Prostate gland (tissue), 2 donors: ENCODE results near the gene ADAP2. TPM values are rescaled to one million over a fixed set of nuclear protein-coding genes. Genes with fewer than 3 reads are reported as not detected.
A peak's percentile ranks its signal among the peaks of the same experiment; 100 is the strongest.
"Not testable (repeated sequence)": the region's sequence is repeated elsewhere in the genome, so short reads cannot be mapped to it uniquely, and the experiment has no call there.

Experiments
- DNase-seq: peaks from one replicate; pipeline ENCODE4 v3.0.0-alpha.2; 2019; ENCODE audit warnings: low spot score
- H3K27ac ChIP-seq, 2 donors: fragments of 200-600 bp; sonication (generic); 2 replicates each; pipeline ENCODE4 v1.5.1; 2017 to 2019
- H3K27me3 ChIP-seq: fragments of 200-600 bp; sonication (generic); replicated peaks from 2 replicates; pipeline ENCODE4 v1.5.1; 2019; ENCODE audit not compliant: insufficient read depth
- H3K36me3 ChIP-seq, 2 donors: fragments of 200-600 bp; sonication (generic); 1 replicate in 1 of 2; 2 replicates in 1 of 2; pipeline versions ENCODE4 v1.5.1 to v1.8.1; 2017 to 2019
- H3K4me1 ChIP-seq: fragments of 200-600 bp; sonication (generic); replicated peaks from 2 replicates; pipeline ENCODE4 v1.5.1; 2019
- H3K4me3 ChIP-seq, 2 donors: fragments of 200-600 bp; sonication (generic); 2 replicates each; pipeline ENCODE4 v1.5.1; 2017 to 2019
- H3K9me3 ChIP-seq: fragments of 200-600 bp; sonication (generic); 2 replicates; pipeline ENCODE4 v1.5.1; 2017
- POLR2A ChIP-seq: fragments of 450-650 bp; IDR thresholded peaks from one replicate; pipeline ENCODE4 v1.6.1; 2016; ENCODE audit warnings: antibody characterized with exemption, mild to moderate bottlenecking
- POLR2AphosphoS5 ChIP-seq: sonication (generic); formaldehyde crosslinking; IDR thresholded peaks from one replicate; pipeline ENCODE4 v1.6.1; 2017; ENCODE audit warnings: antibody characterized with exemption
- WGBS: methylation state at CpG from one replicate; pipeline ENCODE4 v1.1.5; 2018; 5-methylcytosine and 5-hydroxymethylcytosine counted together
- intact Hi-C: fragments of 100-400 bp; cut with DNase I; formaldehyde crosslinking; loops from one replicate; pipeline ENCODE4 v1.14.2; 2022
- total RNA-seq, 2 donors: library from RNA; depleted of rRNA; stranded (reverse); fragments of >200 nt; gene quantifications; one replicate each; pipeline ENCODE4 v1.1.0, GENCODE V29; 2016
- TF ChIP-seq, protein P1 (sequence below), 4 experiments: fragments of 200-600 bp in 2 of 4; fragments of 450-650 bp in 2 of 4; sonication (generic) in 2 of 4; IDR thresholded peaks; 1 replicate in 3 of 4; 2 replicates in 1 of 4; pipeline ENCODE4 v1.5.1; 2016 to 2019; ENCODE audit warnings: antibody characterized with exemption in 4 of 4, mild to moderate bottlenecking in 2 of 4, moderate library complexity in 2 of 4

ADAP2 gene
- total RNA-seq, 2 donors from 2014 or later, result 5.8 to 12.3 TPM

DNA sequence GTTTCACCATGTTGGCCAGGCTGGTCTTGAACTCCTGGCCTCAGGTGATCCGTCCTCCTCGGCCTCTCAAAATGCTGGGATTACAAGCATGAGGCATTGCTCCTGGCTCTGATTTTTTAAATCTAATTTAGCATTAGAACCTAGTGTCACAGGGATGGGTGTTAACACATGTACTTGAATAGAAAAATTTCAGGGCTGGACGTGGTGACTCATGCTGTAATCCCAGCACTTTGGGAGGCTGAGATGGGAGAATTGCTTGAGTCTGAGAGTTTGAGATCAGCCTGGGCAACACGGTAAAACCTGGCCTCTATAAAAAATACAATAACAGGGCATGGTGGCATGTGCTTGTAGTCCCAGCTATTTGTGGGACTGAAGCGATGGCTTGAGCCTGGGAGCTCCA lies 43.1 kb downstream of the ADAP2 start:
- DNase-seq, result no peak
- 83% methylated on average over 5 of the region's 5 CpGs for WGBS
- intact Hi-C loops, result no loop called here

DNA sequence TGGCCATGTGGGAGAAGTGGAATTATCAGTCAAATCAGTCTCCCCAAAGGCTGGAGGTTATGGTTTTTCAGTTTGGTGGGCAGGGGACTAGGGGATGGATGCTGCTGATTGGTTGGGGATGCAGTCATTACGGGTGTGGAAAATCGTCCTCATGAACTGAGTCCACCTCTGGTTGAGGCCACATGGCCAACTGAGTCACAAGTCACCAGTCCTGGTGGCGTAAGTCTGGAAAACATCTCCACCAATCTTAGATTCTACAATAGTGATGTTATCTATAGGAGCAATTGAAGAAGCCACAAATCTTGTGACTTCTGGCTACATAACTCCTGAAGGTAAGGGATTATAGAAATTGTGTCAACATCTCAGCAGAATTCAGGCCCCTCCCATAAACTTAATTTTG lies 43.9 kb downstream of the ADAP2 start:
- intact Hi-C loops, result no loop called here
- DNase-seq, result no peak

More for the DNA sequence above, 43.1 kb downstream of the ADAP2 start:
- Histone ChIP-seq H3K27me3 (no peaks in the 10 kb centered on the region), H3K27ac (no peak overlapping the region), H3K4me1 (no peaks in the 10 kb centered on the region), H3K36me3 (no peaks in the 10 kb centered on the region), H3K9me3 (no peaks in the 10 kb centered on the region), H3K4me3 (no peak overlapping the region)
- TF ChIP-seq POLR2A (no peak), POLR2AphosphoS5 (no peak)
- TF ChIP-seq, protein P1, sequence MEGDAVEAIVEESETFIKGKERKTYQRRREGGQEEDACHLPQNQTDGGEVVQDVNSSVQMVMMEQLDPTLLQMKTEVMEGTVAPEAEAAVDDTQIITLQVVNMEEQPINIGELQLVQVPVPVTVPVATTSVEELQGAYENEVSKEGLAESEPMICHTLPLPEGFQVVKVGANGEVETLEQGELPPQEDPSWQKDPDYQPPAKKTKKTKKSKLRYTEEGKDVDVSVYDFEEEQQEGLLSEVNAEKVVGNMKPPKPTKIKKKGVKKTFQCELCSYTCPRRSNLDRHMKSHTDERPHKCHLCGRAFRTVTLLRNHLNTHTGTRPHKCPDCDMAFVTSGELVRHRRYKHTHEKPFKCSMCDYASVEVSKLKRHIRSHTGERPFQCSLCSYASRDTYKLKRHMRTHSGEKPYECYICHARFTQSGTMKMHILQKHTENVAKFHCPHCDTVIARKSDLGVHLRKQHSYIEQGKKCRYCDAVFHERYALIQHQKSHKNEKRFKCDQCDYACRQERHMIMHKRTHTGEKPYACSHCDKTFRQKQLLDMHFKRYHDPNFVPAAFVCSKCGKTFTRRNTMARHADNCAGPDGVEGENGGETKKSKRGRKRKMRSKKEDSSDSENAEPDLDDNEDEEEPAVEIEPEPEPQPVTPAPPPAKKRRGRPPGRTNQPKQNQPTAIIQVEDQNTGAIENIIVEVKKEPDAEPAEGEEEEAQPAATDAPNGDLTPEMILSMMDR (IDR thresholded peaks at IDR 0.05), result no peak

DNA sequence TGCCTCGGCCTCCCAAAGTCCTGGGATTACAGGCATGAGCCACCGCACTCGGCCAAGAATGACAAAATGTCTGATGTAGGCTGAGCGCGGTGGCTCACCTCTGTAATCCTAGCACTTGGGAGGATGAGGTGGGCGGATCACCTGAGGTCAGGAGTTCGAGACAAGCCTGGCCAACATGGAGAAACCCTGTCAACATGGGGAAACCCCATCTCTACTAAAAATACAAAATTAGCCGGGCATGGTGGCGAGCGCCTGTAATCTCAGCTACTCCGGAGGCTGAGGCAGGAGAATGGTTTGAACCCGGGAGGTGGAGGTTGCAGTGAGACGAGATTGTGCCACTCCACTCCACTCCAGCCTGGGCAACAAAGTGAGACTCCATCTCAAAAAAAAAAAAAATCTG lies 46.2 kb downstream of the ADAP2 start:
- DNase-seq, H3K4me1 ChIP-seq, H3K4me3 ChIP-seq, H3K9me3 ChIP-seq, H3K27me3 ChIP-seq, H3K36me3 ChIP-seq, H3K27ac ChIP-seq, intact Hi-C loops: not testable (repeated sequence)
- WGBS, result 92% methylated on average over 13 of the region's 13 CpGs

More for the DNA sequence above, 43.9 kb downstream of the ADAP2 start:
- Histone ChIP-seq H3K27ac (no peak overlapping the region), H3K36me3 (no peaks in the 10 kb centered on the region), H3K27me3 (no peaks in the 10 kb centered on the region), H3K4me3 (no peak overlapping the region), H3K4me1 (no peaks in the 10 kb centered on the region), H3K9me3 (no peaks in the 10 kb centered on the region)
- TF ChIP-seq POLR2A (no peak), POLR2AphosphoS5 (no peak)
- TF ChIP-seq, protein P1 (IDR thresholded peaks at IDR 0.05), result no peak
- WGBS, result 87% methylated on average over 3 of the region's 3 CpGs

DNA sequence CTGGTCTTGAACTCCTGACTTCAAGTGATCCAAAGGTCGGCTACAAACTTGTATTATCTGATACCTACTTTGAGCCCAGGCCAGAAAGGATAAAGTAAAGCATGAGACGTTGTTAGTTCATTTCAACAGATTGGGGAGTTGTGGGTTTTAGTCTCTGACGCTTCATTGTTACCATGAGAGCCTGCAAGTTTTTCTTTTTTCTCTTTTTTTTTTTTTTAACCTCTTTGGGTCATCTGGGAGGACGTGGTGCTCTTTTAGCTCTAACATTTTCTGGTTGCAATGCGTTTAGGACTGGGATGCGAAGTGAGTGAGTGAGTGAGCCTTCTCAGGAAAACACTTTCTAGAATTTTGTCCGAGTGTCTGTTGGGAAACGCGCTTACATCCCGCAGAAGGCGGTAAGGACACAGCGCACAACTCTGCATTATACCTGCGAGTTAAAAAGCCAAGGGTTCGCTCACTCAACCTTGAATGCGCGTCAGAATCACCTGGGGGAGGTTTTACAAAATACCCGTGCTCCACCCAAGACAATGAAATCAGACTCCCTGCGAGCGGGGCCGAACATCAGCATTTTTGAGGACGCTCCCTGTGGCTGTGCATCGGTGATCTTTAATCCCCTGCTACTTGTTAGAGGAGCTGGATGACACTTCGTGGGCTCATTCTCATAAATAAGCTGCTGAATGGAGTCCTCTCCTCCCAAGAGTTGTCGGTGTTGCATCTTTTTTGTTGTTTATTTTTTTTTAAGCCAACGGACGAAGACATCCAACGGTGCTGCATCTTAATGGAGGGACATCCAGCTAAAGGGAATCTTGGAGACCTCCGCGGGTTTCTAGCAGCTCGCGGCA lies 48.5 kb downstream of the ADAP2 start:
- TF ChIP-seq POLR2AphosphoS5 (peak; percentile 3), POLR2A (peak; percentile 34)
- TF ChIP-seq, protein P1 (IDR thresholded peaks at IDR 0.05), result no peak
- WGBS, result 3% methylated on average over 31 of the region's 31 CpGs
- peak; percentile 59 for DNase-seq
- H3K27ac ChIP-seq, result peak overlapping the region; percentile 90 to 95
- no peaks in the 10 kb centered on the region for H3K4me1 ChIP-seq
- no peaks in the 10 kb centered on the region for H3K36me3 ChIP-seq
- intact Hi-C loops, result no loop called here
- no peaks in the 10 kb centered on the region for H3K9me3 ChIP-seq
- peak overlapping the region; percentile 61 to 76 for H3K4me3 ChIP-seq
- H3K27me3 ChIP-seq, result no peaks in the 10 kb centered on the region

DNA sequence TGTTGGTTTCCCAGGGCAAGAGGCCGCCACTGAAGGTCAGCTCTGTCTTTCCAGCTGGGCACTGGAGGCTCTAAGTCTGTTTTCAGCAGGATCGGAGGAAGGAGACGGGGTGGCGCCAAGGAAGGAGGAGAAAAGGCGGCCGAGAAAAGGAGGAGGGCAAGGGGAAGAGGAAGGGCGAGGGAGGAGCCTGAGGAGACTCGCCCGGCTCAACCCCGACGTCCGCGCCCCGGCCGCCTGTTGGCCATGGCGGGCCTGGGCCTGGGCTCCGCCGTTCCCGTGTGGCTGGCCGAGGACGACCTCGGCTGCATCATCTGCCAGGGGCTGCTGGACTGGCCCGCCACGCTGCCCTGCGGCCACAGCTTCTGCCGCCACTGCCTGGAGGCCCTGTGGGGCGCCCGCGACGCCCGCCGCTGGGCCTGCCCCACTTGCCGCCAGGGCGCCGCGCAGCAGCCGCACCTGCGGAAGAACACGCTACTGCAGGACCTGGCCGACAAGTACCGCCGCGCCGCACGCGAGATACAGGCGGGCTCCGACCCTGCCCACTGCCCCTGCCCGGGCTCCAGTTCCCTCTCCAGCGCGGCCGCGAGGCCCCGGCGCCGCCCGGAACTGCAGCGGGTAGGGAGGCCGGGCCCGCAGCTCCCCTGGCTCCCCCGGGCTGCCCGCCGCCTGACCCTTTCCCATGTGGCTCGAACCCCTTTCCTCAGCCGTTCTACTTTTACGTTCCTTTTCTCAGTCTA lies 49.3 kb downstream of the ADAP2 start, which contains the start of gene RNF135:
TSS of gene RNF135 (plus strand) at position 209 of the 737 bp plus-strand sequence. CDS start at position 244, 35 bp downstream.
- H3K36me3 ChIP-seq, result no peaks in the 10 kb centered on the region
- H3K27me3 ChIP-seq, result no peaks in the 10 kb centered on the region
- H3K27ac ChIP-seq, result peak within 1 kb of the TSS; percentile 90 to 95
- no peaks in the 10 kb centered on the region for H3K4me1 ChIP-seq
- TF ChIP-seq POLR2AphosphoS5, result peak; percentile 56
- peak; percentile 81 for TF ChIP-seq POLR2A
- TF ChIP-seq, protein P1 (IDR thresholded peaks at IDR 0.05), result peak; percentile 31 to 61 (median 43)
- intact Hi-C loops, result no loop called here
- peak within 1 kb of the TSS; percentile 61 to 76 for H3K4me3 ChIP-seq
- peak; percentile 83 for DNase-seq
- H3K9me3 ChIP-seq, result no peaks in the 10 kb centered on the region
- under 1% methylated on average over 64 of the region's 66 CpGs for WGBS
